PFSK-1 (cell line): Measurements from ENCODE around the gene MPDZ.

Experiments used
- POLR2AphosphoS5 ChIP-seq: IDR thresholded peaks from 2 replicates; pipeline ENCODE4 v1.6.1; 2012; ENCODE audit warnings: low read depth, mild to moderate bottlenecking, control low read depth, low read length, moderate library complexity
- REST ChIP-seq, 2 experiments: IDR thresholded peaks; 2 replicates each; pipeline versions ENCODE4 v1.6.1 to v1.8.0; 2011 to 2012; ENCODE audit warnings: low read depth in 2 of 2, low read length in 2 of 2, control low read depth in 1 of 2, inconsistent platforms in 1 of 2, mild to moderate bottlenecking in 1 of 2, moderate library complexity in 1 of 2; ENCODE audit not compliant: insufficient read depth in 1 of 2
- TAF1 ChIP-seq: IDR thresholded peaks from 2 replicates; pipeline ENCODE4 v1.6.1; 2012; ENCODE audit warnings: low read length, control low read depth, borderline replicate concordance; ENCODE audit not compliant: insufficient read depth

DNA sequence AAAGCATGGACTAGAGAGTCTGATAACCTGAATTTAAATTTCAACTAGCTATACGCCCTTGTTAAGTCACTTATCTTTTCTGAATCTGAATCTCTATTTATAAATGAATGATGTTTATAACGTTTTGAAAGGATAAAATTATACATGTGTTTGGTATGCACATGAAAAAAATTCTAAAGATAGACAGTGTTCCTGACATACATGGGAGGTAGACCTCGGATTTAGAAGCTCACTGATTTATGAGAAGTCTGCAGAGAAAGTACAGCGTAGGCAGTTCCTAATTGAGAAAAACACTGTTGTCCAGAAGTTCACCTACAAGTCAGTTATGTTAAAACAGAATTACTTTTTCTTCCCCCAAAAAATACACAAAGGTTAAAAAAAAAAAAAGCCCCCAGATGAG, 26.6 kb downstream of the MPDZ start:
- no peak for TF ChIP-seq TAF1
- no peak for TF ChIP-seq REST (IDR thresholded peaks at IDR 0.05; ENCODE audit: insufficient read depth in 1 of 2, low read depth in 2 of 2, low read length in 2 of 2)
- TF ChIP-seq POLR2AphosphoS5, result no peak
